Uterus (tissue), 2 donors: ENCODE results near the gene MINDY3.

Experiments used
- POLR2A ChIP-seq, 2 donors: fragments of 450-650 bp; IDR thresholded peaks; one replicate each; pipeline ENCODE4 v1.6.1; 2016; ENCODE audit warnings: antibody characterized with exemption in 2 of 2, mild to moderate bottlenecking in 1 of 2, moderate library complexity in 1 of 2
- TF ChIP-seq, protein P1 (sequence below), 4 experiments: fragments of 200-600 bp in 2 of 4; fragments of 450-650 bp in 2 of 4; sonication (generic) in 2 of 4; IDR thresholded peaks; one replicate each; pipeline ENCODE4 v1.5.1; 2016 to 2019; ENCODE audit warnings: antibody characterized with exemption in 4 of 4, mild to moderate bottlenecking in 2 of 4, moderate library complexity in 1 of 4

DNA sequence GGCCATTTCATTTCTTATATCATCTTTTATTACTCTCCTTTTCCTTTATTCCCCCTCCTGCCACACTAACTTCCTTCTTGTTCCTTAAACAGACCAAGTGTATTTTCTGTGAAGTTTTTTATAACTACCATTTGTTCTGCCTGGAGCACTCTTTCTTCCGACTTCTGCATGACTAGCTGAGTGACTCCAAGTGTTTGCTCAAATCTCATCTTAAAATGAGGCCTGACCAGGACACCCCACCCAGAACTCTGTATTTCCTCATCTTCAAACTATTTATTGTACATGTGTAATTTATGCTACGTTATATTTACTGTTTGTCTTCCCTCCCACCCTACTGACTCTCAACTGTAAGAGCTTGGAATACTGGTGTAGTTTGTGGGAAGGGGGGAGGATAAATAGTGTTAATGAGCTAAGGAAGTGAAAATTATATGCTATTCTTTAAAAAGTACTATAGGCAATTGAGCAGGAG is 3.2 kb downstream of the MINDY3 start:
- TF ChIP-seq, protein P1, sequence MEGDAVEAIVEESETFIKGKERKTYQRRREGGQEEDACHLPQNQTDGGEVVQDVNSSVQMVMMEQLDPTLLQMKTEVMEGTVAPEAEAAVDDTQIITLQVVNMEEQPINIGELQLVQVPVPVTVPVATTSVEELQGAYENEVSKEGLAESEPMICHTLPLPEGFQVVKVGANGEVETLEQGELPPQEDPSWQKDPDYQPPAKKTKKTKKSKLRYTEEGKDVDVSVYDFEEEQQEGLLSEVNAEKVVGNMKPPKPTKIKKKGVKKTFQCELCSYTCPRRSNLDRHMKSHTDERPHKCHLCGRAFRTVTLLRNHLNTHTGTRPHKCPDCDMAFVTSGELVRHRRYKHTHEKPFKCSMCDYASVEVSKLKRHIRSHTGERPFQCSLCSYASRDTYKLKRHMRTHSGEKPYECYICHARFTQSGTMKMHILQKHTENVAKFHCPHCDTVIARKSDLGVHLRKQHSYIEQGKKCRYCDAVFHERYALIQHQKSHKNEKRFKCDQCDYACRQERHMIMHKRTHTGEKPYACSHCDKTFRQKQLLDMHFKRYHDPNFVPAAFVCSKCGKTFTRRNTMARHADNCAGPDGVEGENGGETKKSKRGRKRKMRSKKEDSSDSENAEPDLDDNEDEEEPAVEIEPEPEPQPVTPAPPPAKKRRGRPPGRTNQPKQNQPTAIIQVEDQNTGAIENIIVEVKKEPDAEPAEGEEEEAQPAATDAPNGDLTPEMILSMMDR (IDR thresholded peaks at IDR 0.05) = no peak
- TF ChIP-seq POLR2A (IDR thresholded peaks at IDR 0.05) = no peak
